ENCODE data around the gene STX10. TPM values are rescaled to one million over a fixed set of nuclear protein-coding genes. Genes with fewer than 3 reads are reported as not detected.
A peak's percentile ranks its signal among the peaks of the same experiment; 100 is the strongest.

The STX10 gene
- total RNA-seq, 1 donor from 2014 or later: 60.7 TPM

DNA sequence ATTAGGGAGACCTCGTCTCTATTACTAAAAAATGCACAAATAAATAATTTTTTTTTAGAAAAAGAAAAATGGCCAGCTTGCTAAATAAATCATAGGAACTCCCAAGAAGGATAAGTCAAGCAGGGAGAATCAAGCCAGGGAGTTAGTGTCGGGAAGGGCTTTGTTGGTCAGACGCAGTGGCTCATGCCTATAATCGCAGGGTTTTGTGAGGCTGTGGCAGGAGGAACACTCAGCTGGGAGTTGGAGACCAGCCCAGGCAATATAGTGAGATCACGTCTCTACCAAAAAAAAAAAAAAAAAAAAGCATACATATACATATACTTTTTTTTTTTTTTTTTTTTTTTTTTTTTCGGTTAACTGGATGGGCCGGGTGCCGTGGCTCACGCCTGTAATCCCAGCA lies 23.1 kb downstream of the STX10 start:
- no peak overlapping the region for H3K4me3 Mint-ChIP-seq
- H3K27me3 Mint-ChIP-seq (ENCODE audit: low read depth): no peaks in the 10 kb centered on the region
- H3K36me3 Mint-ChIP-seq (ENCODE audit: low read depth): no peaks in the 10 kb centered on the region
- DNase-seq (ENCODE audit: low read depth, low spot score): no peak
- H3K27ac Mint-ChIP-seq (ENCODE audit: unreplicated experiment): no peak overlapping the region
- TF ChIP-seq, protein P1, sequence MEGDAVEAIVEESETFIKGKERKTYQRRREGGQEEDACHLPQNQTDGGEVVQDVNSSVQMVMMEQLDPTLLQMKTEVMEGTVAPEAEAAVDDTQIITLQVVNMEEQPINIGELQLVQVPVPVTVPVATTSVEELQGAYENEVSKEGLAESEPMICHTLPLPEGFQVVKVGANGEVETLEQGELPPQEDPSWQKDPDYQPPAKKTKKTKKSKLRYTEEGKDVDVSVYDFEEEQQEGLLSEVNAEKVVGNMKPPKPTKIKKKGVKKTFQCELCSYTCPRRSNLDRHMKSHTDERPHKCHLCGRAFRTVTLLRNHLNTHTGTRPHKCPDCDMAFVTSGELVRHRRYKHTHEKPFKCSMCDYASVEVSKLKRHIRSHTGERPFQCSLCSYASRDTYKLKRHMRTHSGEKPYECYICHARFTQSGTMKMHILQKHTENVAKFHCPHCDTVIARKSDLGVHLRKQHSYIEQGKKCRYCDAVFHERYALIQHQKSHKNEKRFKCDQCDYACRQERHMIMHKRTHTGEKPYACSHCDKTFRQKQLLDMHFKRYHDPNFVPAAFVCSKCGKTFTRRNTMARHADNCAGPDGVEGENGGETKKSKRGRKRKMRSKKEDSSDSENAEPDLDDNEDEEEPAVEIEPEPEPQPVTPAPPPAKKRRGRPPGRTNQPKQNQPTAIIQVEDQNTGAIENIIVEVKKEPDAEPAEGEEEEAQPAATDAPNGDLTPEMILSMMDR (conservative IDR thresholded peaks at IDR 0.05): no peak
- no peaks in the 10 kb centered on the region for H3K9me3 Mint-ChIP-seq
- H3K4me1 Mint-ChIP-seq: peaks cover 18% of the 10 kb centered on the region

- DNase-seq (ENCODE audit: low read depth, low spot score): no peak
- H3K9me3 Mint-ChIP-seq: no peaks in the 10 kb centered on the region
- no peaks in the 10 kb centered on the region for H3K36me3 Mint-ChIP-seq (ENCODE audit: low read depth)
- TF ChIP-seq, protein P1 (conservative IDR thresholded peaks at IDR 0.05): no peak
- H3K4me3 Mint-ChIP-seq: peak overlapping the region; percentile 77
- H3K4me1 Mint-ChIP-seq: peaks cover 24% of the 10 kb centered on the region
- H3K27me3 Mint-ChIP-seq (ENCODE audit: low read depth): no peaks in the 10 kb centered on the region
- H3K27ac Mint-ChIP-seq (ENCODE audit: unreplicated experiment): no peak overlapping the region
These were observed 26.9 kb downstream of the STX10 start for GRCh38 chr19:13122980-13123957.

GRCh38 chr19:13122275-13122878 lies 27.8 kb downstream of the STX10 start:
- peak overlapping the region; percentile 79 for H3K4me3 Mint-ChIP-seq
- peaks cover 21% of the 10 kb centered on the region for H3K4me1 Mint-ChIP-seq
- no peak overlapping the region for H3K27ac Mint-ChIP-seq (ENCODE audit: unreplicated experiment)
- DNase-seq (ENCODE audit: low read depth, low spot score): no peak
- H3K36me3 Mint-ChIP-seq (ENCODE audit: low read depth): no peaks in the 10 kb centered on the region
- no peaks in the 10 kb centered on the region for H3K27me3 Mint-ChIP-seq (ENCODE audit: low read depth)
- TF ChIP-seq, protein P1 (conservative IDR thresholded peaks at IDR 0.05): no peak
- no peaks in the 10 kb centered on the region for H3K9me3 Mint-ChIP-seq

- Mint-ChIP-seq H3K4me3 (peak overlapping the region; percentile 90), H3K36me3 (ENCODE audit: low read depth) (no peaks in the 10 kb centered on the region), H3K9me3 (no peaks in the 10 kb centered on the region), H3K4me1 (peaks cover 27% of the 10 kb centered on the region), H3K27ac (ENCODE audit: unreplicated experiment) (no peak overlapping the region), H3K27me3 (ENCODE audit: low read depth) (peaks cover under 1% of the 10 kb centered on the region)
- TF ChIP-seq, protein P1 (conservative IDR thresholded peaks at IDR 0.05): no peak
- DNase-seq (ENCODE audit: low read depth, low spot score): no peak
These were observed 28.5 kb downstream of the STX10 start for GRCh38 chr19:13121551-13122274.

DNA sequence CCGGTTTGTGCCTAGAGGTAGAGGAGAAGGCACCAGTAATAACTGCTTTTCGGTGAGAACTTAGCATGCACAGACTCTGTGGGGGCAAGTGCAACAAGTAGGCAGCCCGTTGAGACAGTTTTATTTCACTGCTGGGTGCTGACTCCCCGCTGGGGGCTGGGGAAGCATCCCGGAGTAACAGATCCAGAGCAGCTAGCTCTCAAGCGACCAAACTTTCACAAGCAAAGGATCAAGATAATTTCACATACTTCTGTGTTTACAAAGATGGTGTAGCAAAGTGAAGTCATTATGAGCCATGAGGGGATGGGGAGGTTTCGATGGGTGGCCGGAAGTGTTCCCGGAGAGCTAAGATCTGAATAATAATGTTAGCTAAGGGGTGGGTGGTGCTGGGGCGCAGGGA lies 29.4 kb downstream of the STX10 start:
- peaks cover 33% of the 10 kb centered on the region for H3K4me1 Mint-ChIP-seq
- no peaks in the 10 kb centered on the region for H3K36me3 Mint-ChIP-seq (ENCODE audit: low read depth)
- H3K27me3 Mint-ChIP-seq (ENCODE audit: low read depth): peaks cover 2% of the 10 kb centered on the region
- H3K9me3 Mint-ChIP-seq: no peaks in the 10 kb centered on the region
- no peak for DNase-seq (ENCODE audit: low read depth, low spot score)
- peak overlapping the region; percentile 90 for H3K4me3 Mint-ChIP-seq
- no peak overlapping the region for H3K27ac Mint-ChIP-seq (ENCODE audit: unreplicated experiment)
- TF ChIP-seq, protein P1 (conservative IDR thresholded peaks at IDR 0.05): no peak

Measured in neural crest cell (in vitro differentiated cells).